ENCODE measurements around the gene ROGDI. TPM values are rescaled to one million over a fixed set of nuclear protein-coding genes. Genes with fewer than 3 reads are reported as not detected.

The ROGDI gene
- total and polyA plus RNA-seq, 2 donors (not counting 3 experiments of a cell fraction or from before 2014, with no cell fraction given): 12.0 to 36.9 TPM

- Histone ChIP-seq H3K4me1 (ENCODE audit: control insufficient read depth, extremely low read depth, insufficient read depth, low read length) (no peaks in the 10 kb centered on the region), H4K20me1 (replicated peaks; ENCODE audit: control insufficient read depth, extremely low read depth, insufficient read depth, low read length) (no peaks in the 10 kb centered on the region), H3K9ac (replicated peaks; ENCODE audit: extremely low read depth, insufficient read depth, low read length) (no peak overlapping the region), H3K4me2 (ENCODE audit: insufficient read depth, low read length) (no peak overlapping the region), H3K9me3 (replicated peaks; ENCODE audit: control insufficient read depth, insufficient read depth, low read length) (no peaks in the 10 kb centered on the region), H3K27ac (ENCODE audit: insufficient read depth, low read depth, low read length) (no peak overlapping the region), H2AFZ (ENCODE audit: low read depth, low read length) (no peak overlapping the region), H3K4me3 (replicated peaks in 1 of 3; ENCODE audit: insufficient read depth in 1 of 3, low read depth in 1 of 3, low read length in 3 of 3) (no peak overlapping the region), H3K36me3 (ENCODE audit: control insufficient read depth in 2 of 2, extremely low read depth in 1 of 2, insufficient read depth in 2 of 2, low read length in 2 of 2) (peaks cover 19 to 53% of the 10 kb centered on the region in 2 experiments), H3K9me1 (replicated peaks; ENCODE audit: control insufficient read depth, extremely low read depth, insufficient read depth, low read length) (no peaks in the 10 kb centered on the region), H3K27me3 (ENCODE audit: control insufficient read depth in 2 of 2, insufficient read depth in 2 of 2, low read length in 2 of 2) (no peaks in the 10 kb centered on the region), H3K79me2 (ENCODE audit: control insufficient read depth, insufficient read depth, low read length) (peaks cover 12% of the 10 kb centered on the region)
- TF ChIP-seq MAX (IDR thresholded peaks at IDR 0.05; ENCODE audit: insufficient read depth, insufficient read length): no peak
- no peak for TF ChIP-seq FOS (IDR thresholded peaks at IDR 0.05; ENCODE audit: borderline replicate concordance, insufficient read depth, low read length)
- no peak for TF ChIP-seq MYC (IDR thresholded peaks at IDR 0.05; ENCODE audit: low read depth, low read length)
- TF ChIP-seq CTCF (IDR thresholded peaks at IDR 0.05; ENCODE audit: extremely low read depth in 1 of 2, insufficient read depth in 1 of 2, low read depth in 1 of 2, low read length in 2 of 2): no peak
- ChIA-PET CTCF (interaction anchor here (1.2 to 1.4 kb wide), 2 partner anchors 10 to 15 kb away, joined by 3 read pairs; no protein-coding TSS in a partner anchor), POLR2A (interaction anchor here (0.6 kb wide), 1 partner anchor 99 kb away, joined by 3 read pairs; no protein-coding TSS in a partner anchor)
- intact Hi-C loops (cut with micrococcal nuclease) (no loop called here), dilution Hi-C loops (cut with MboI; ENCODE audit: extremely low pct_ligation_motif_present, low sequenced_read_pairs) (no loop called here)
- BruUV-seq (replicated peaks): no TSS peak
- no peak for FAIRE-seq
- no peak for DNase-seq (ENCODE audit: low read depth, low spot score)
These were observed 34.3 kb upstream of the ROGDI start for GRCh38 chr16:4836727-4837126.

GRCh38 chr16:4833584-4833983, 31.2 kb upstream of the ROGDI start:
- no peaks in the 10 kb centered on the region for H3K9me3 ChIP-seq (replicated peaks; ENCODE audit: control insufficient read depth, insufficient read depth, low read length)
- BruUV-seq (replicated peaks): no TSS peak
- ChIA-PET CTCF (interaction anchor here (0.8 kb wide), 1 partner anchor 124 kb away, joined by 3 read pairs; no protein-coding TSS in a partner anchor), POLR2A (interaction anchor here (0.7 kb wide), 1 partner anchor 129 kb away, joined by 4 read pairs; no protein-coding TSS in a partner anchor)
- no peak overlapping the region for H2AFZ ChIP-seq (ENCODE audit: low read depth, low read length)
- TF ChIP-seq MYC (IDR thresholded peaks at IDR 0.05; ENCODE audit: low read depth, low read length) (no peak), GATA2 (IDR thresholded peaks at IDR 0.05; ENCODE audit: insufficient read depth, insufficient read length, low read depth, low read length) (no peak), EZH2 (IDR thresholded peaks at IDR 0.05; ENCODE audit: borderline replicate concordance, low read depth, low read length, severe bottlenecking) (no peak), POLR2AphosphoS5 (IDR thresholded peaks at IDR 0.05; ENCODE audit: insufficient read depth, low read depth, low read length) (no peak), POLR2A (IDR thresholded peaks at IDR 0.05; ENCODE audit: low read depth, low read length) (no peak), CTCF (IDR thresholded peaks at IDR 0.05; ENCODE audit: extremely low read depth in 1 of 2, insufficient read depth in 1 of 2, low read depth in 1 of 2, low read length in 2 of 2) (no peak), FOS (IDR thresholded peaks at IDR 0.05; ENCODE audit: borderline replicate concordance, insufficient read depth, low read length) (no peak), JUN (IDR thresholded peaks at IDR 0.05; ENCODE audit: borderline replicate concordance, insufficient read depth, insufficient read length, low read depth) (no peak), MAX (IDR thresholded peaks at IDR 0.05; ENCODE audit: insufficient read depth, insufficient read length) (no peak)
- no peak for FAIRE-seq
- no peaks in the 10 kb centered on the region for H4K20me1 ChIP-seq (replicated peaks; ENCODE audit: control insufficient read depth, extremely low read depth, insufficient read depth, low read length)
- no peaks in the 10 kb centered on the region for H3K27me3 ChIP-seq (ENCODE audit: control insufficient read depth in 2 of 2, insufficient read depth in 2 of 2, low read length in 2 of 2)
- H3K4me1 ChIP-seq (ENCODE audit: control insufficient read depth, extremely low read depth, insufficient read depth, low read length): no peaks in the 10 kb centered on the region
- H3K79me2 ChIP-seq (ENCODE audit: control insufficient read depth, insufficient read depth, low read length): peaks cover 11% of the 10 kb centered on the region
- intact Hi-C loops (cut with micrococcal nuclease) (no loop called here), dilution Hi-C loops (cut with MboI; ENCODE audit: extremely low pct_ligation_motif_present, low sequenced_read_pairs) (no loop called here)
- H3K27ac ChIP-seq (ENCODE audit: insufficient read depth, low read depth, low read length): no peak overlapping the region
- no peak overlapping the region for H3K9ac ChIP-seq (replicated peaks; ENCODE audit: extremely low read depth, insufficient read depth, low read length)
- no peak overlapping the region for H3K4me3 ChIP-seq (replicated peaks in 1 of 3; ENCODE audit: insufficient read depth in 1 of 3, low read depth in 1 of 3, low read length in 3 of 3)
- peaks cover 19 to 50% of the 10 kb centered on the region in 2 experiments for H3K36me3 ChIP-seq (ENCODE audit: control insufficient read depth in 2 of 2, extremely low read depth in 1 of 2, insufficient read depth in 2 of 2, low read length in 2 of 2)
- no peaks in the 10 kb centered on the region for H3K9me1 ChIP-seq (replicated peaks; ENCODE audit: control insufficient read depth, extremely low read depth, insufficient read depth, low read length)
- no peak for DNase-seq (ENCODE audit: low read depth, low spot score)
- H3K4me2 ChIP-seq (ENCODE audit: insufficient read depth, low read length): no peak overlapping the region
